ENCODE measurements around the gene MPP2.
"Not testable (repeated sequence)": the region's sequence is repeated elsewhere in the genome, so short reads cannot be mapped to it uniquely, and the experiment has no call there.

Gene MPP2

GRCh38 chr17:43844241-43844640 is 63.1 kb downstream of the MPP2 start:
- DNase-seq: no peak

- no peak for DNase-seq
Observed at GRCh38 chr17:43842975-43843325, 64.4 kb downstream of the MPP2 start.

GRCh38 chr17:43842091-43842974 is 65.0 kb downstream of the MPP2 start:
- not testable (repeated sequence) for DNase-seq

GRCh38 chr17:43841282-43841681 is 66.1 kb downstream of the MPP2 start:
- DNase-seq: no peak

- DNase-seq: no peak
Observed at GRCh38 chr17:43840814-43841213, 66.5 kb downstream of the MPP2 start.

- DNase-seq: no peak
Observed at GRCh38 chr17:43839670-43840108, 67.6 kb downstream of the MPP2 start.

GRCh38 chr17:43834106-43834505 is 73.2 kb downstream of the MPP2 start:
- no peak for DNase-seq

- DNase-seq: peak; percentile 56
Observed at GRCh38 chr17:43832976-43833829, 74.1 kb downstream of the MPP2 start, which contains the start of gene MPP3. Gene MPP3 (minus strand): TSS chr17:43833146. CDS start chr17:43831906, 1,240 bp downstream.

- no peak for DNase-seq
Observed at GRCh38 chr17:43832168-43832975, 75.0 kb downstream of the MPP2 start.

- no peak for DNase-seq
Observed at GRCh38 chr17:43831633-43832032, 75.7 kb downstream of the MPP2 start.

GRCh38 chr17:43830510-43831140 is 76.7 kb downstream of the MPP2 start:
- DNase-seq: no peak

GRCh38 chr17:43829738-43830137 is 77.6 kb downstream of the MPP2 start:
- no peak for DNase-seq

GRCh38 chr17:43827596-43827995 is 79.7 kb downstream of the MPP2 start:
- DNase-seq: no peak

- no peak for DNase-seq
Observed at GRCh38 chr17:43826206-43826605, 81.1 kb downstream of the MPP2 start.

- no peak for DNase-seq
Observed at GRCh38 chr17:43825567-43825966, 81.8 kb downstream of the MPP2 start.
